HepG2 (cell line): ENCODE measurements around the gene CADPS2.

ENCODE experiments used
- BCL3 ChIP-seq: sonication (generic); formaldehyde crosslinking; IDR thresholded peaks from 2 replicates; pipeline ENCODE4 v1.5.1; 2020; ENCODE audit warnings: mild to moderate bottlenecking, missing genetic modification reagents, moderate library complexity
- CTCF ChIP-seq: sonication (generic); formaldehyde crosslinking; IDR thresholded peaks from 2 replicates; pipeline ENCODE4 v1.5.0; 2020; ENCODE audit warnings: mild to moderate bottlenecking, missing genetic modification reagents, moderate library complexity
- IRF2 ChIP-seq: IDR thresholded peaks from 2 replicates; pipeline ENCODE4 v1.6.1; 2018; ENCODE audit warnings: missing genetic modification reagents, missing compliant biosample characterization
- NONO ChIP-seq, 2 experiments: fragments of 450-650 bp in 1 of 2; sonication (generic) in 1 of 2; formaldehyde crosslinking in 1 of 2; IDR thresholded peaks in 1 of 2; conservative IDR thresholded peaks in 1 of 2; 2 replicates each; pipeline versions ENCODE4 v1.6.1 to v1.8.0; 2017 to 2022; ENCODE audit warnings: mild to moderate bottlenecking in 1 of 2, missing genetic modification reagents in 1 of 2, moderate library complexity in 1 of 2
- SKIL ChIP-seq: sonication (generic); formaldehyde crosslinking; IDR thresholded peaks from 2 replicates; pipeline ENCODE4 v1.8.0; 2022; ENCODE audit warnings: missing genetic modification reagents, mild to moderate bottlenecking, moderate library complexity, borderline replicate concordance
- TSC22D2 ChIP-seq: sonication (generic); formaldehyde crosslinking; IDR thresholded peaks from 2 replicates; pipeline ENCODE4 v1.5.1; 2020; ENCODE audit warnings: missing genetic modification reagents, mild to moderate bottlenecking, borderline replicate concordance
- ZBTB43 ChIP-seq: sonication (generic); formaldehyde crosslinking; conservative IDR thresholded peaks from 2 replicates; pipeline ENCODE4 v1.4.0; 2020; ENCODE audit warnings: missing genetic modification reagents
- ZC3H4 ChIP-seq: sonication (generic); formaldehyde crosslinking; IDR thresholded peaks from 2 replicates; pipeline ENCODE4 v1.4.0; 2020; ENCODE audit warnings: missing genetic modification reagents, borderline replicate concordance

- TF ChIP-seq TSC22D2 (CRISPR knock-in tag) (no peak), ZC3H4 (CRISPR knock-in tag) (no peak), SKIL (CRISPR knock-in tag) (no peak), IRF2 (no peak), NONO (IDR thresholded peaks at IDR 0.05) (no peak), NONO (CRISPR knock-in tag; conservative IDR thresholded peaks at IDR 0.05) (no peak), CTCF (CRISPR knock-in tag) (no peak), ZBTB43 (CRISPR knock-in tag) (no peak), BCL3 (CRISPR knock-in tag) (no peak)
These were observed 133.7 kb downstream of the CADPS2 start for GRCh38 chr7:122752583-122752982.
